ENCODE results near the gene PPP6R2.

The PPP6R2 gene

GRCh38 chr22:50422961-50423815 lies 80.1 kb downstream of the PPP6R2 start:
- no peak for TF ChIP-seq CTCF (IDR thresholded peaks at IDR 0.05)

- no peak for TF ChIP-seq CTCF (IDR thresholded peaks at IDR 0.05)
Measured at GRCh38 chr22:50423956-50424355, 80.8 kb downstream of the PPP6R2 start.

GRCh38 chr22:50425179-50425916 lies 82.2 kb downstream of the PPP6R2 start:
- TF ChIP-seq CTCF (IDR thresholded peaks at IDR 0.05), result no peak

- TF ChIP-seq CTCF (IDR thresholded peaks at IDR 0.05), result no peak
Measured at GRCh38 chr22:50432131-50432876, 89.2 kb downstream of the PPP6R2 start.

GRCh38 chr22:50434849-50435248 lies 91.7 kb downstream of the PPP6R2 start:
- TF ChIP-seq CTCF (IDR thresholded peaks at IDR 0.05), result no peak

- TF ChIP-seq CTCF (IDR thresholded peaks at IDR 0.05), result no peak
Measured at GRCh38 chr22:50435291-50436014, 92.3 kb downstream of the PPP6R2 start.
